Prostate gland (tissue), 2 donors: ENCODE measurements around the gene MYBPH. TPM values are rescaled to one million over a fixed set of nuclear protein-coding genes. Genes with fewer than 3 reads are reported as not detected.

Experiments
- DNase-seq: peaks from one replicate; pipeline ENCODE4 v3.0.0-alpha.2; 2019; ENCODE audit warnings: low spot score
- H3K27ac ChIP-seq, 2 donors: fragments of 200-600 bp; sonication (generic); 2 replicates each; pipeline ENCODE4 v1.5.1; 2017 to 2019
- H3K27me3 ChIP-seq: fragments of 200-600 bp; sonication (generic); replicated peaks from 2 replicates; pipeline ENCODE4 v1.5.1; 2019; ENCODE audit not compliant: insufficient read depth
- H3K36me3 ChIP-seq, 2 donors: fragments of 200-600 bp; sonication (generic); 1 replicate in 1 of 2; 2 replicates in 1 of 2; pipeline versions ENCODE4 v1.5.1 to v1.8.1; 2017 to 2019
- H3K4me1 ChIP-seq: fragments of 200-600 bp; sonication (generic); replicated peaks from 2 replicates; pipeline ENCODE4 v1.5.1; 2019
- H3K4me3 ChIP-seq, 2 donors: fragments of 200-600 bp; sonication (generic); 2 replicates each; pipeline ENCODE4 v1.5.1; 2017 to 2019
- H3K9me3 ChIP-seq: fragments of 200-600 bp; sonication (generic); 2 replicates; pipeline ENCODE4 v1.5.1; 2017
- POLR2A ChIP-seq: fragments of 450-650 bp; IDR thresholded peaks from one replicate; pipeline ENCODE4 v1.6.1; 2016; ENCODE audit warnings: antibody characterized with exemption, mild to moderate bottlenecking
- POLR2AphosphoS5 ChIP-seq: sonication (generic); formaldehyde crosslinking; IDR thresholded peaks from one replicate; pipeline ENCODE4 v1.6.1; 2017; ENCODE audit warnings: antibody characterized with exemption
- WGBS: methylation state at CpG from one replicate; pipeline ENCODE4 v1.1.5; 2018; 5-methylcytosine and 5-hydroxymethylcytosine counted together
- intact Hi-C: fragments of 100-400 bp; cut with DNase I; formaldehyde crosslinking; loops from one replicate; pipeline ENCODE4 v1.14.2; 2022
- total RNA-seq, 2 donors: library from RNA; depleted of rRNA; stranded (reverse); fragments of >200 nt; gene quantifications; one replicate each; pipeline ENCODE4 v1.1.0, GENCODE V29; 2016
- TF ChIP-seq, protein P1 (sequence below), 4 experiments: fragments of 200-600 bp in 2 of 4; fragments of 450-650 bp in 2 of 4; sonication (generic) in 2 of 4; IDR thresholded peaks; 1 replicate in 3 of 4; 2 replicates in 1 of 4; pipeline ENCODE4 v1.5.1; 2016 to 2019; ENCODE audit warnings: antibody characterized with exemption in 4 of 4, mild to moderate bottlenecking in 2 of 4, moderate library complexity in 2 of 4

Gene MYBPH
- total RNA-seq, 2 donors from 2014 or later, result 7.7 TPM; not detected in 1

DNA sequence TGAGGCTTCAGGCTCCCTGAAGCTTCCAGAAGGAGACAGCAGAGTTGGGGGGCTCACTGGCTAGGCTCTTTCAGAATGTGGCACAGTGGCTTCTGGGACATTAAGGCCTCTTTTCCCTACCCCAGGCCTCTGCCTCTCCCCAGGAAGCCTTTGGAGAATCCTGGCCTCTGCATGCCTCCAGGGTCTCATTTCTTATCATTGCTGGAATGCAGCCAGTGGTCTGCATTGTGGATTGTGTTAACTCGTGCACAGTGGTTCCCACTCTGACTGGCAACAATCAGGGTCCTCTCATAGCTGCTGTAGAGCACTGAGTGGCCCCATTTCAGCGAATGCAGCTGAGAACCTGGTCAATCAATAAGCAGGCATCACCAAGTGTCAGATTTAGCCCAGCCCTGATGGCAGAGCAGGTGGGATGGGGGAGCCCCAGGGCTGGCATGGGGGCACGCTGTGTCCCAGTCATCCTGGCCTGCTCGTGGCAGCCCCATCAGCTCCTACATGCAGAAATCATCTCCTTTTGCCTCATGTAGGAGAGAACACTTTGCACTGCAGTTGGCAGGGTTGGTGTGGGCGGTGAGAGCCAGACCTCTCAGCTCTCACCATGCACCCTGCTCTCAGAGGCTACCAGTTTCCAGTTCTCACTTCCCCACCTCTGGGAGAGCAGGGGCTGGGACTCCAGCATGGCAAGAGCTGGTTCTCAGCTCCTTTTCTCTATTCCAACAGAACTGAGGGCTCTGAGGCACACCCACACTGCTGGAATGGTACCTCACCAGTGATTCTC lies 34.7 kb downstream of the MYBPH start:
- DNase-seq, result no peak
- Histone ChIP-seq H3K9me3 (no peaks in the 10 kb centered on the region), H3K4me3 (no peak overlapping the region), H3K27me3 (no peaks in the 10 kb centered on the region), H3K27ac (no peak overlapping the region), H3K36me3 (no peaks in the 10 kb centered on the region), H3K4me1 (no peaks in the 10 kb centered on the region)
- no peak for TF ChIP-seq POLR2A
- TF ChIP-seq, protein P1, sequence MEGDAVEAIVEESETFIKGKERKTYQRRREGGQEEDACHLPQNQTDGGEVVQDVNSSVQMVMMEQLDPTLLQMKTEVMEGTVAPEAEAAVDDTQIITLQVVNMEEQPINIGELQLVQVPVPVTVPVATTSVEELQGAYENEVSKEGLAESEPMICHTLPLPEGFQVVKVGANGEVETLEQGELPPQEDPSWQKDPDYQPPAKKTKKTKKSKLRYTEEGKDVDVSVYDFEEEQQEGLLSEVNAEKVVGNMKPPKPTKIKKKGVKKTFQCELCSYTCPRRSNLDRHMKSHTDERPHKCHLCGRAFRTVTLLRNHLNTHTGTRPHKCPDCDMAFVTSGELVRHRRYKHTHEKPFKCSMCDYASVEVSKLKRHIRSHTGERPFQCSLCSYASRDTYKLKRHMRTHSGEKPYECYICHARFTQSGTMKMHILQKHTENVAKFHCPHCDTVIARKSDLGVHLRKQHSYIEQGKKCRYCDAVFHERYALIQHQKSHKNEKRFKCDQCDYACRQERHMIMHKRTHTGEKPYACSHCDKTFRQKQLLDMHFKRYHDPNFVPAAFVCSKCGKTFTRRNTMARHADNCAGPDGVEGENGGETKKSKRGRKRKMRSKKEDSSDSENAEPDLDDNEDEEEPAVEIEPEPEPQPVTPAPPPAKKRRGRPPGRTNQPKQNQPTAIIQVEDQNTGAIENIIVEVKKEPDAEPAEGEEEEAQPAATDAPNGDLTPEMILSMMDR (IDR thresholded peaks at IDR 0.05), result no peak
- TF ChIP-seq POLR2AphosphoS5, result no peak
- WGBS, result 61% methylated on average over 4 of the region's 5 CpGs
- intact Hi-C loops, result no loop called here

DNA sequence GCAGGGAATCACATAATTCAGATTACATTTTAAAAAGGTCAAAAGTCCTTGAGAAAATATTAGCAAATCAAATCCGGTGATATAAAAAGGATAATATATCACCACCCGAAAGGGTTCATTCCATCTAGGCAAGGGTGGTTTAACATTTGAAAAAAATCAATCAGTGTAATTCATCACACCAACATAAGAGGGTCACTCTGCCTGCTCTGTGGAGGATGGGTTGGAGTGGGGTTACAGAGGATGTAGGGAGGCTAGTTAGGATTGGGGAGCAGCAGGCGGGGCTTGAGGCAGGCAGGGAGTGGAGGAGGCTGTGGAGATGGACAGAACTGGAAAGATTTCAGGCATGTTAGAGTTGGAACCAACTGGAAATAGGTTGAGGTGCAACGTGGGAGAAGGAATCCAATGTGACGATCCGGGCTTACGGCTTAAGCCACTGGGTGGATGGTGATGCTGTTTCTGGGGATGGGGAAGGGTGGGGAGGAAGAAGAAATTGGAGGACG lies 35.6 kb downstream of the MYBPH start:
- Histone ChIP-seq H3K4me1 (no peaks in the 10 kb centered on the region), H3K27ac (no peak overlapping the region), H3K36me3 (no peaks in the 10 kb centered on the region), H3K27me3 (no peaks in the 10 kb centered on the region), H3K4me3 (no peak overlapping the region), H3K9me3 (no peaks in the 10 kb centered on the region)
- intact Hi-C loops, result no loop called here
- TF ChIP-seq POLR2AphosphoS5 (no peak), POLR2A (no peak)
- TF ChIP-seq, protein P1 (IDR thresholded peaks at IDR 0.05), result no peak
- WGBS, result 87% methylated on average over 8 of the region's 8 CpGs
- DNase-seq, result no peak

DNA sequence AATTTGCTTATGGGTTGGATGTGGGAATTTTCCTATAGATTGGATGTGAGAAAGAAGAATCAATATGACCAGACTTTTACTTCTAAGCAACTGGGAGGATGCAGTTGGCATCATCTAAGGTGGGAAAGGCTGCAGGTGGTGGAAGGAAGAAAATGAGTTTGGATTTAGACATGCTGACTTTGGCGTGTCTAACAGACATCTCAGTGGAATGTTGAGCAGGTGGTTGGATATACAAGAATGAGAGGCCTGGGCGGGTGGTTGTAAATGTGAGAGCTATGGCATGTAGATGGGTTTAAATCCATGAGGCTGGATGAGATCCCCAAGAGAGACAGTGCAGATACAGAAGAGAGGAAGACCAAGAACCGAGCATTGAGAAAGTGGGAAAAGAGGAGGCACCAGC lies 37.6 kb downstream of the MYBPH start:
- H3K27me3 ChIP-seq, result no peaks in the 10 kb centered on the region
- WGBS, result 73% methylated on average over 3 of the region's 3 CpGs
- H3K9me3 ChIP-seq, result no peaks in the 10 kb centered on the region
- DNase-seq, result no peak
- H3K27ac ChIP-seq, result no peak overlapping the region
- H3K36me3 ChIP-seq, result no peaks in the 10 kb centered on the region
- H3K4me3 ChIP-seq, result no peak overlapping the region
- TF ChIP-seq, protein P1 (IDR thresholded peaks at IDR 0.05), result no peak
- no peak for TF ChIP-seq POLR2A
- no peak for TF ChIP-seq POLR2AphosphoS5
- intact Hi-C loops, result no loop called here
- no peaks in the 10 kb centered on the region for H3K4me1 ChIP-seq

DNA sequence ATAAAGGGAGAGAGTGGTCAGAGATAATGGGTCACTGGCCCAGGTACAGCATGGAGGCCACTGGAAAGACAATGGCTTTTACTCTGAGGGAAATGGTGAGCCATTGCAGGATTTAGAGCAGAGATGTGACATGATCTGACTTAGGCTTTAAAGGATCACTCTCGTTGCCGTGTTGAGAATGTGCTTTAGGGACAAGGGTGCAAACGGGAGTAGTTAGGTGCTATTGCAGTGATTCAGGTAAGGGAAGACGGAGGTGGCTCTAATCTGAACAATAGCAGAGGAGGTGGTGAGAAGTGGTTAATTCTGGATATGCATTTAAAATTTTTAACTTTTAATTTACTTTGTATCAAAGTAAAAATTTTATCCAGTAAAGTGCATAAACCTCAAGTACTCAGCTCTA lies 38.3 kb downstream of the MYBPH start:
- Histone ChIP-seq H3K27ac (no peak overlapping the region), H3K36me3 (no peaks in the 10 kb centered on the region), H3K4me1 (no peaks in the 10 kb centered on the region), H3K9me3 (no peaks in the 10 kb centered on the region), H3K27me3 (no peaks in the 10 kb centered on the region), H3K4me3 (no peak overlapping the region)
- WGBS, result 92% methylated on average over 4 of the region's 4 CpGs
- TF ChIP-seq, protein P1 (IDR thresholded peaks at IDR 0.05), result no peak
- TF ChIP-seq POLR2AphosphoS5 (no peak), POLR2A (no peak)
- intact Hi-C loops, result no loop called here
- no peak for DNase-seq

DNA sequence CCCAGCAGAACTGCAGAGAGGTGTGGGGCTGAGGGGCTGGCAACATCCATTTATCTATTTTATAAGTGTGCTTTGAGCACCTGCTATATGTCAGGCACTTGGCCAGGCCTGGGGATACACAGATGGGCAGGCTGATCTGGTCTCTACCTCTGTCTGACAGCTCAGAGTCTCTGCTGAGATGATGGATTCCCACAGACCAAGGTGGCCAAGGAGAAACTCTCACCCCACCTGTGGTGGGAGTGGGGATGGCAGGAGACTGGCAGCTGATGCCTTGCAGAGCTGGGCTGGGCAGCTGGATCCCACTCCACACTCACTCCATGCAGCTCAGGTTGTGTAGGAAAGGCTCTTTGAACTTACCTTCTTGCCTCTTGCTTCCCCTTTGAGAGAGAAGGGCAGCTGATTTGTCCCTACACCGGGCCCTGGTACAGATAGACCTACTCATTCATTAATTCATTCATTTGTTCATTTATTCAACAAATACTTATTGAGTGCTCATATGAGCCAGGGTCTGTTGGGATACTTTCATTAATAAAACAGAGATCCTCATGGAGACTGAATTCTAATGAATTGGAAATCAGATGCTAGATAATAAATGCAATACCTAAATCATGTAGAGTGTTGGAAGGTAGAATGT lies 39.1 kb downstream of the MYBPH start:
- 96% methylated on average over 1 of the region's 1 CpG for WGBS

More for the DNA sequence above, 39.1 kb downstream of the MYBPH start:
- Histone ChIP-seq H3K4me3 (no peak overlapping the region), H3K36me3 (no peaks in the 10 kb centered on the region), H3K27ac (no peak overlapping the region), H3K4me1 (no peaks in the 10 kb centered on the region), H3K27me3 (no peaks in the 10 kb centered on the region), H3K9me3 (no peaks in the 10 kb centered on the region)
- no peak for DNase-seq
- intact Hi-C loops, result no loop called here
- TF ChIP-seq POLR2AphosphoS5 (no peak), POLR2A (no peak)
- TF ChIP-seq, protein P1 (IDR thresholded peaks at IDR 0.05), result no peak
